Stimulated activated CD8-positive, alpha-beta memory T cell treated with anti-CD3 and anti-CD28 coated beads, Interleukin-7, amount 100 ng/mL, for 24 hours (primary cell): ENCODE results near the gene SPP2.

Experiments
- DNase-seq: peaks from one replicate; pipeline ENCODE4 v3.0.0-alpha.2; 2020; ENCODE audit warnings: low read depth

SPP2 gene

DNA sequence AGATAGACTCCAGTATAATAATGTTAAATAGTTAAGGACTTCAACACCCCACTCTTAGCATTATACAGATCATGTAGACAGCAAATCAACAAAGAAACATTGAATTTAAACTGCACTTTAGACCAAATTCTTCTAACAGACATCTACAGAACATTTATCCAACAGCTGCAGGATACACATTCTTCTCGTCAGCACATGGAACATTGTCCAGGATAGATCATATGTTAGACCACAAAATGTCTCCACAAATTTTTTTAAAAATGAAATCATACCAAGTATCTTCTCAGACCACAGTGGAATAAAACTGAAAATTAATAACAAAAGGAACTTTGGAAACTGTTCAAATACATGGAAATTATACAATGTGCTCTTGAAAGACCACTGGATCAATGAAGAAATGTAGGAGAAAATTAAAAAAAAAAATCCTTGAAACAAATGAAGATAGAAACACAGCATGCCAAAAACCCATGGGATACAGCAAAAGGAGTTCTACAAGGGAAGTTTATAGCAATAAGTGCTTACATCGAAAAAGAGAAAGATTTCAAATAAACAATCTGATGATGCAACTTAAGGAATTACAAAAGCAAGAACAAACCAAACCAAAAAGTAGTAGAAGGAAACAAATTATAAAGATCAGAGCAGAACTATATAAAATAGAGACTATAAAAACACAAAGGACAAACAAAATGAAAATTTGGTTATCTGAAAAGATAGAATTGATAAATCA is 12.3 kb upstream of the SPP2 start:
- DNase-seq, result no peak

DNA sequence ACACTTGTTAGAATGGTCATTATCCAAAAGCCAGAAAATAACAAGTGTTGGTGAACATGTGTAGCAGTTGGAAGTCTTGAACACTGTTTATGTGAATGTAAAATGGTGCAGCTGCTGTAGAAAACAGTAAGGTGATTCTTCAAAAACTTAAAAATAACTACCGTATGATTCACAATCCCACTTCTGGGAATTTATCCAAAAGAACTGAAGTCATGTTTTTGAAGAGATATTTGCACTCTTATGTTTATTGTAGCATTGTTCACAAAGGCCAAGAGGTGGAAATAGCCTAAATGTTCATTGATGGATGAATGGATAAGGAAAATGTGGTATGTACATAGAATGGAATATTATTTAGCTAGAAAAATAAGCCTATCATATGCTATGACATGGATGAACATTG is 6.3 kb upstream of the SPP2 start:
- DNase-seq, result no peak

DNA sequence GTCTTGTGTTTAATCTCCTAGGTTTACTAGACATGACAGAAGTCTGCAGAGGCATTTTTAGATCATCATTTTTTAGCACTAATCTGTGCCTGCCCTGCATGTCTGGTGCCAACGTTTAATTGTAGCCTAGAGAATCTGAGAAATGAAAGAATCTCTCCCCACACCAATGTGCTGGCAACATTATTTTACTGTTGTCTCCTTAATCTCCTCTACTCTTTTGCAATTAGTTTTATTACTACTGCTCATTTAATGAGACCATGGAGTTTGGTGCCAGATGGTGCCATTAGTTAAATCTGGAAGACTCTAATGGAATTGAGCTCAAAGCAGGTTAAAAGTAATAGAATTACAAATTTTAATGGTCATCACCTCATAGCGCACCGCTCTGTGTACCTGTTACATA is 4.0 kb upstream of the SPP2 start:
- DNase-seq, result no peak

DNA sequence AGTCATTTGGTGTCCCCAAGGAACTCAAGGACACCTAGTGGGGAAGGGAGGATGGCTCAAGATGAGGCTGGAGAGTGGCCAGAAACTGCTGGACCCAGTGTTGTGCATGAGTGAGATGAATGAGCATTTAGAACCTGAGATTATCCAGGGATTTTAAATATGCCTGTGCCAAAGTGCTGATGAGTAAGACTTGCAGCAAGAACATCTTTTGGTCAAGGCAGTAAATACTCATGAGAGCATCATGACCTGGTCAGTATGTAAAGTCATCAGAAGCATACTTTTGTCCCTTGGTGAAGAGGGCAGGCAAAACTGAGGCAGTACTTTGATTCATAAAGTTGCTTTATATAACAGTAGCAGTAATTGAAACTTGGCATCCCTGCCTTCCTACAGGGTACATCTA is 3.1 kb upstream of the SPP2 start:
- no peak for DNase-seq

DNA sequence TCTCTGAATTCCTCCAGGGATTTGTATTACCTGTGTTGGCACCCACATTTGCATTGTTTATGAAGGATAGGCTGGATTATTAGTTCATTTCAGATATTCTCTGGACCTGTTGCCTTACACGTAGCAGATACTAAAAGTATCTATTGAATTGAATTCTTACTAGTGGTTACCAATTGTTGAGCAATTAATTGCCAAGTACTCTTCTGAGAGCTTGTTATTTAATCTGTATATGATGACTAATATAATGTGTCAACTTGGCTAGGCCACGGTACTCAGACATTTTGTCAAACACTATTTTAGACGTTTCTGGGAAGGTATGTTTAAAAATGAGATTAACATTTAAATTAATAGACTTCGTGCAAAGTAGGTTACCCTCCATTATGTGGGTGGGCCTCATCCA is 2.5 kb upstream of the SPP2 start:
- no peak for DNase-seq

DNA sequence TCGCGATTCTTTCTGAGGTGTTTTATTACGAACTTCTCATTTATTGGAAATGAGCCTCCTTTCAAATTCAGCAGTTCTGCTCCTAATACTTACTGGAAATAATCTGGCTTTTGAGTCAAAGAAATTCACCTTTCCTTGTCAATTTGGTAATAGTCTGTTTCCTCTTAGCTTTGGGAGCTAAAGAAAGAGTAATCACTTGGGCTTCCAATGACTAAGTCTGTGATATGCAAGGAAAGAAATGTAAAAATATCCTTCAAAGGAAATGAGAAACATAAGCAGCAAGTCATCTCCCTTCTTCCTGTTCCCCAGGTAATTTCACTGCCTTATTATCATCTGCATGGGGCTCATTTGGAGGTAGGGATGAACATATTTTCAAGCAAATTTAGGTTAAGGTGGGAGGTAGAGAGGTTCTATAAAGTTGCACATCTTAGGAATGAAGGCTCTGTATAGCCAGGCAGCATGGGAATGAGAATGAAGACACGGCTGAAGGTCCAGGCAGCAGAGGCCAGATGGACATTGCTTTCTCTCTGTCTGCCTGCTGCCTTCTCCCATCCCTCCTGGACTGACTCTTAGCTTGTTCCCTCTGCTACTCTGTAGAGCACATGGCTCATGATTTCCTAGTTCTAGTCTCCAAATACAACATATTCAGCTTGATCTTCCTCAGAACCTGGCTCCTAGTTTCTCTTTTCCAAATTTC is 1.0 kb downstream of the SPP2 start:
- DNase-seq, result no peak

DNA sequence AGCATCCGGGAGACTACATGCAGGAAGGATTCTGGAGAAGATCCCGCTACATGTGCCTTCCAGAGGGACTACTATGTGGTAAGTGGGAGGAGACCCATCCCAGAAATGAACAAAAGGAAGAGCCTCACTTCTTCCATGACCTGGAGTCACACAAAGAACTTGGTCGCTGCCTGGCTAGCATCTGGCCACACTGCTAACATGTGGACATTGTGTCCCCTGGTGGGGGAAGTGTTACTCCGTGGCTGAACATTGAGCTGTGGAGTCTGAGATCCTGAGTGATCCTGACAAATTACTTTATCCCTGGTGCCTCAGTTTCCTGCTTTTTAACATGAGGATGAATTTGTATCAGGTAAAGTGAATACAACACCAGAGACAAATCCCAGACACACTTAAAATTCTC is 8.4 kb downstream of the SPP2 start:
- DNase-seq, result no peak

DNA sequence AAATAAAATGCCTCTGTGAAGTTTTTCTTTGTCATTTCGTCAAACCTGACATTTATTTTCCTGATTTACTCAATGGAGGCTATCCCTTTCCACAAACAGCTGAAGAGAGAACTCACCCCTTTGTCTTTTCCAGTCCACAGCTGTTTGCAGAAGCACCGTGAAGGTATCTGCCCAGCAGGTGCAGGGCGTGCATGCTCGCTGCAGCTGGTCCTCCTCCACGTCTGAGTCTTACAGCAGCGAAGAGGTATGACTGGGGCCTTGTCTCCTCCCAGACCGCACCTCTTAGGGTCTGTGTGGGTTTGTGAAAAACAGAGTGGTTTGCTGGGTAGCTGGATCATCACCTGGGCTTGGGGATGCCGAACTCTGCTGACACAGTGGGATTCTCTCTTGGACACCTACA is 9.7 kb downstream of the SPP2 start:
- DNase-seq, result no peak

DNA sequence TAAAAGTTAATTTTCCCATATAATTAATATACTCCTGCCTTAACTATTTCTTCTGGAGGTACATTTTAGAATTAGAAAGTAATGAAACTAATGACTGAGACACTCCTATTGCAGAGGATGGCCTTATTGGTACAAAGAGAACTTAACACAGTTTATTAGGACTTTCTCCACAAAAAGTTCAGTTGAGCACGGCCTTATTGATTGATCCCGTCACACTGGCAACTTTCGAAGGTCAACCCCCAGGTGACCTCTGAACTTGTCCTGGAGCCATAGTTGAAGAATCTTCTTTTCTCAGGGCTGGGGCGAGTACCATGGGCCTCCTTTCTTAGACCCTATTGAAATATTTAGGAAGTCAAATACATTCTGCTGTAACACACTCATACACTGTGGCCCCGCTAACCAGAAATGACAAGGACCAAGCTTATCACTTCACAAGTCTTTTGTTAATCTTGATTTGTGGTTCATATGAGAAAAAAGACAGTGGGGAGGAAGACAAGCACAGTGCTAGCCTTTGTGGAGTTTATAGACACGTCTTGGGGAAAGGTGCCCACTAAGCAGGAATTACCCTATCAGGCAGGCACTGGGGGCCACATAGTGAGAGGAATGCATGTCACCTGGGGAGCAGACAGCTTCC is 11.2 kb downstream of the SPP2 start:
- no peak for DNase-seq

DNA sequence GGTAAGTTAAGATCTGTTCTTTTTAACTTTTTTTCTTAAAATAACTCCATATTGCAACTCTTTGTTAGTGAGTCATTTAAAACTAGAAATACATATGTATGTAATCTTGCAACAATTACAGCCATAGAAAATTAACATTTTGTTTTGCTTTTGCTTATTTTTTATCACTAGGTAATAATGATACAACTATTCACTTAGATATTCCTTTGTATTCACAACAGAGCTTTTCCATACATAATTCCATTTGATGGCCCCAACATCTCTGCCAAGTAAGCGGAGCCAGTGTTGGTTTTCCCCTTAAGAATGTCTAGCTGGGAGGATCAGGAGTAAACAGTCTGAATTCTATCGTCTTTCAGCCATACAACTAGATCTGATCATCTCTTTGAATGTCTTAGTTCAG is 16.1 kb downstream of the SPP2 start:
- no peak for DNase-seq

DNA sequence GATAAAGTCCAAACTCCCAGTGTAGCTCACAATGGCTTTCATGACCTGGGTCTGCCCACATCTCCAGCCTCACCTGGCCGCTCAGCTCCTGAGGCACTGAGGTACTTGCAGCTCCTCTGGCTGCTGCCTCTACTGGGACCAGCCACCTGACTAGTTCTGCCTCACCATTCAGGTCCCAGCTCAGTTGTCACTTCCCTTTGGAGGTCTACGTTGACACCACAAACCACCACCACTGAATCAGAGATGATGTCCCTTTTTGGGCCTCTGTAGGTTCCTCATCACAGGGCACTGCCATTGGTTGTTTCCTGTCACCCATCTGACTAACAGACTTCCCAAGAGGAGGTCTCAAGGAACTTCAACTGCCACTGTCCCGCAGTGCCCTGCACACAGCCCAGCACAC is 21.2 kb downstream of the SPP2 start:
- DNase-seq, result no peak

DNA sequence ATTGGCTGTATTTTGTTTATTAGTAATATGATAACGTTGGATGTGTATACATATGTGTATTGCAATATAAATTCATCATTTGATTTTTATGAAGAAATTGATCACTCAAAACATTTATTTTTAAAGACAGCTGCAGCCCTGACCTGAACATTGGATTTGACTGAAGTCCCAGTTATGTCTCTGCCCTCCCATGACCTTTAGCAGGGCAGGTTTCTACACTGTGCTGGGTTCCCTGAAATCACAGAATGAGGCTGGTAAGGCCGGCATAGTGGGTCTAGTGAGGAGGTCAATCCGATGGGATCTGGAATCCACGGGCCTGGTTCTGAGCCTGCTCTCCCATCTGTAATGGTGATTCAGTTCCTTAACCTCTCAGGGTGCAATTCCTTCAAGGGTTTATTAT is 22.0 kb downstream of the SPP2 start:
- DNase-seq, result no peak

DNA sequence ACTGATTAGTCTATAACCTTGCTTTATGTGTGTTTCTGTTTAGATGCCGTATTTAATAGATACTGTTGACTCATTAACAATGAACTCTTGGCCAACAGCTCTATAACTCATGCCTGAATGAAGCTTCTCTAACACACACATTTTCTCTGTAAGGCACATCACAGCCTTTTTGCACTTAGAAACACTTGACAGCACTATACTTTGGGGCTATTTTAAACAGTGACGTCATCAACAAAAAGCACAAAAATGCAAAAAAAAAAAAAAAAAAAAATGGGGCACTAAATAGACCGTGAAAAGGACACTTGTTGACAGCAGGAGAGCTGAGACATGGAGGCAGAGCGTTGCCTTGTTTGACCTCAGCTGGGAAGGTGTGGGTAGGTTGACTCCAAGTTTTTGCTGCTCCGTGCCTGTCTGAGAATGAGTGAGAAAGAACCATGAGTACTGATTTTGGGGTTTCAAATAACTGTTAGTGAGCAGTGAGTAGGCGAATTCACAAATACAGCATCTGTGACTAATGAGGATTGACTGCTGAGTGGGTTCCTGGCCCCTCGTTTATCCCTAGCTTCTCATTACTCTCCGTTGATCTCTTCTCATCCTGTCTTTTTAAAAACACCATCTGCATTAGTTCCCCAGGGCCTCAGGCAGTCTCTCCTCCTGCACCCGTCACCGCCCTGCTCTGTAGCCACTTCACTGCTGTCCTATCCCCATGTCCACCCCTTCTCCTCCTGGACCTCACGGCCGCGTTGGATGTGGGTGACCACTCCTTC is 24.4 kb downstream of the SPP2 start:
- DNase-seq, result no peak

DNA sequence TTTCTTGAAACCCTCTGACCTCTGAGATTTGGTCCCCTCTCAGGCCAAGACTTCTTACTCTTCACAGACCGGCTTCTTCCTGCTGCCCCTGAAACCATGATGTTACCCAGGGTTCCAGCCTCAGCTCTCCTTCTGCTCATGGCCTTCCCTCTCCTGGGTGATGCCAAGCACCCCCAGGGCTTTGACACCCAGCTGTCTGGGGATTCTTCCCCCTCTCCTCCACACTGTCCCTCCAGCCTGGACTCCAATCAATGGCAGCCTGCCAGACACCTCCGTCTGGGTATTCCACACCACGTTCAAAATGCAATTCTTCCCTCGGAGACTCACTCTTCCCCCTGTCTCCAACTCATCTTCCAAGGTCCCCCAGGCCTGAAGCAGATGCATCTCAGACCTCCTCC is 25.0 kb downstream of the SPP2 start:
- DNase-seq, result no peak

DNA sequence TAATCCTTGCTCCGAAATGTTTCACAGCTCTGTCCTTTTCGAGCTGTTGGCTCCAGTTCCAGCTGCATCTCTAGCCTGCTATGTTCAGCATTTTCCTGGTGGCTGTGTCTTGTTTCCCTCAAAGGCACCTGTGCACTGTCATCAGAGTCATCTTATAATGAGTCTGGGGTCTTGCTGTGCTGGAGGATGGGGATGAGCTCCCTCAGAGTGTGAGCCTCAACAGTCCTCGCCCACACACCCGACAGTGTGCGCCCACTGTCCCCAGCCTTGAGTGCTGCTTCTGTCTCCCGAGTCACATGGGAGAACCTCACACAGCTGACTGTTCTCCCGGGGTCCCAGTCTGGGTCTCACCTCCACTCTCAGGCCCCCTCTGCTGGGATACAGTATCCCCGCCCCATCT is 25.4 kb downstream of the SPP2 start:
- no peak for DNase-seq

DNA sequence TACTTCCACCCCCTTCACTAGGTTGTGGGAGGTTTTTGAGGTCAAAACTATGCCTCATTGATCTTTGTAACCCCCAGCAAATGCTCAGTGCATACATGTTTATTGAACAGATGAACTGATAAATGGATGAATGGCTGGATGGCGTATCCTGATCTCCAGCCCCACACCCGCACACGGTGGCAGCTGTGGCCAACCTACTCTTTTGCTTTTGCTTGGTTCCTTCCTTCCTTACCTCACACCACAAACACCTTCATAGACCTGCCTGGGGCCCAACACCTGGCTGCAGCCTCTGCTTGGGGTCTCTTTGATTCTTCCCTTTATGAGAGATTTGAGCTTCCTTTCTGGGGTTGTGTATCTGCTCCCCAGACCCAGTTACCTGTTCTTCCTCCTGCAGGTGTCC is 25.9 kb downstream of the SPP2 start:
- no peak for DNase-seq

DNA sequence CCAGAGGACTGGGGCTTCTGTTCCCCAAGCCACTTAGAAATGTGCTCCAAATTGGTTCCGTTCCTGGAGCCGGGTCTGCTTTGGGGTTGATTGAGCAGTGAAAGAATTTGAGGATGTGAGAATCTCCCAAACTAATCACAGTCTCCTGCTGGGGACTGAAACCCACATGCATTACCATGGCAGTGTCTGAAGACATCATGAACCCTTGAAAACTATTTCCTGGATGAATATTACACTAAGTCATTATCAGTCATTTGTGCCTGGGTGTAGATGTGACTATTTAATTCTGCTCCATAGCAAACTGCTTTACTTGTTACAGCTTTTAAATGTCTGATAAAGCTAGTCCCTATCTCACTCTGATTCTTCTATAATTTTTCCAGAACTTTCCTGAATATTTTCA is 27.6 kb downstream of the SPP2 start:
- no peak for DNase-seq

DNA sequence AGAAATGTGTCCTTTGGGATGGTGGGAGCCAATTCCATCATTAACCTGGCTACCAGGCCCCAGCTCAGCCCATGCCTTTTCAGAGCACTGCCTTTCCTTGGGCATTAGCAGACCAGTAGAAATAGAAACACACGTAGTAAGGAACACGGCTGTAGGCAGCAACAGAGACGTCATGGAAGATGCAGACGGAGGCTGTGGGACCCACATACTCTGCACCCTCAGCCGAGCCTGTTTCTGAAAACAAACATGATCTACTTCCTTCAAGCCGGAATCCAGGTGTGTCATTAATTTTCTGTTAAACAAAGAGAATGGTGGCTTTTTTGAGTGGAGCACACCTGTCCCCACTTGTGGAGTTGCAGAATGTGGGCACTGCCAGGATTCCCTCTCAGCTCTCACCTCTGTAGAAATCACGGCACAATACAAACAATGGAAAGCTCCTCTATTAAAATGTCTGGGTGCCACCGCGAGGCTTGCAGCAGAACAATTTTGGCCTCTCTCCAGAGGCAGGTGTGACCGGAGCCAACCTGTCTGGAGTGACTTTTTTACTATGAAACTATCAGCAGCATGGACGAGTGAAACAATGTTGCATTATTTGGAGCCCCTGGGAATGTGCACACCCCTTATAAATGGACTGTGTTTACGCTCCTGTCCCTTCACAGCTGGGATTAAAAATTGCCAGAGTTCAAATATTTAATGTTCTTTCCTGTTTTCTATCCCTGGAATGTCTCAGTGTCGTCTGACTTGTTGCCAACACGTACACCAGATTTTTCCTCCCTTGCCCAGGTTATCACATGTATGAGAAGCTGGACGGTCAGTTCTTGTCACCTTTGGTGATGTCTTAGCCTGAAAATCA is 31.7 kb downstream of the SPP2 start:
- DNase-seq, result no peak

DNA sequence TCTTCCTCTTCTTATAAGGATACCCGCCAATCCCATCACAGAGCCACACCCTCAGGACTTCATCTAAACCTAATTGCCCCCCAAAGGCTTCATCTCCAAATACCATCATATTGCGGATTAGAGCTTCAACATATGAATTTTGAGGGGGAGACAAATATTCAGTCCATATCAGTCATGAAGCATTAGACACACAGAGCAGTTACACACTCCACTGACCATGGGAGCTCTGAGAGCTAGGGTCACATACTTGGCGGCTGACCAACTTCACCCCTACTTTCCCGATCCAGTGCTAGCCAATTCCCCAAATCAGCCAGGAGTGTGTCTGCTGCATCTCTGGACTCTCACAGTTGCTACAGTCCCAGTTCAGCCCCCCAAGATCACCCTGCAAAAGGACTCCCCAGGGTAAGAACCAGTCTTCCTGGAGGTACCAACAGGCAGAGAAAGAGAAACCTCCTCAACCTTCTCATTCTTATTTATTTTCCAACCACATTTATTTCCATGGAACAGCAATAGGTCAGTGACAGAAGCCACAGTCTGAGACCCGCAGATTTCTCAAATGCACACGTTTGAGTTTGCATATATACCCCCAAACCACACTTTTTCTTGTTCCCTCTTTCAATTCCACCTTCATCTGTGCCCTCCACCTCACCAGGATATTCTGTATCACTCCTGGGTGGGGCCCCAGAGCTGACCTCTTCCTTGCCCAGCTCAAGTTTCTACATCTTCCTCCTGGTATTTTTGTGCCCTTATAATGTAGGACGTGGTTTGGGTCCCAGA is 33.3 kb downstream of the SPP2 start:
- DNase-seq, result no peak

DNA sequence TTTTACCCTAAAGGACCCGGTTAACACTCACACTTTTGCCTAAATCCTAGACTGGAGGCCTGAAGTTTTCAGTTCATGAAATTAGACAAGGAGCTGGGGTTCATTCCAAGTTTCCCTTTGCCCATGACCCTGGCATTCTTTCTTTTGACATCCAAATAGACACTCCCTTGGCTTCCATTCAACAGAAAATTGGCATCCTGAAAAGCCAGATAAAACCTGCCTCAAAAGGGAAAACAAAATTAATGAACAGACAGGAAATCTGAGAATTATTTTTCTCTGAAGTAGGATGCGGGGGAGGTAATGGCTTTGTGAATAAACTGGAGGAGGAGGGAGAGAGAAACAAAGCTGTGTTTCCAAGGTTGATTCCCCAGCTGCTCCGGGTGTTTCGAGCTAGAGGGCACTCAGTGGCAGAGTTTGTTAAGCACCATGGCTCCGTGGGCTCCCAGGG is 41.0 kb downstream of the SPP2 start:
- DNase-seq, result no peak

DNA sequence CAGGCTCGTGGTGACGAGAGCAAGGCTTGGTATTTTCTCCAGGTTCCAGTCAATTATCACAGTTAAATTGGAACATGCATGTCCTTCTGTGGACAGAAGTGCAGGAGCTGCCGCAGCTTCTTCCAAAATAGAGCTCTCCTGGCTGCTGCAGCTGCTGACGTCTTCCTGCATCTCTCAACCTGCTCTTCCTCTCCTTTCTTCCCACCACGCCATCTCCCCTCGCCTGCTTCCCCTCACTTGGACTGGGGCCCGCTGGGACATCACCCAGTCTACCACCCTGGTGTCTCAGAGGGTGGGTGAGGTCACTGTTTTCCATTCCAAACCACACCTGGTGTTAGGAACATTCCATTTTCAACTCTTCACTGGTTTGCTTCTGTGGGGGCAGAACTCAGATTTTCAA is 41.4 kb downstream of the SPP2 start:
- no peak for DNase-seq
